Effector CD4-positive, alpha-beta T cell (primary cell): ENCODE results near the gene EMILIN2.
"Not testable (repeated sequence)": the region's sequence is repeated elsewhere in the genome, so short reads cannot be mapped to it uniquely, and the experiment has no call there.

Experiments
- DNase-seq: peaks from one replicate; pipeline ENCODE4 v3.0.0-alpha.2; 2020

The EMILIN2 gene

DNA sequence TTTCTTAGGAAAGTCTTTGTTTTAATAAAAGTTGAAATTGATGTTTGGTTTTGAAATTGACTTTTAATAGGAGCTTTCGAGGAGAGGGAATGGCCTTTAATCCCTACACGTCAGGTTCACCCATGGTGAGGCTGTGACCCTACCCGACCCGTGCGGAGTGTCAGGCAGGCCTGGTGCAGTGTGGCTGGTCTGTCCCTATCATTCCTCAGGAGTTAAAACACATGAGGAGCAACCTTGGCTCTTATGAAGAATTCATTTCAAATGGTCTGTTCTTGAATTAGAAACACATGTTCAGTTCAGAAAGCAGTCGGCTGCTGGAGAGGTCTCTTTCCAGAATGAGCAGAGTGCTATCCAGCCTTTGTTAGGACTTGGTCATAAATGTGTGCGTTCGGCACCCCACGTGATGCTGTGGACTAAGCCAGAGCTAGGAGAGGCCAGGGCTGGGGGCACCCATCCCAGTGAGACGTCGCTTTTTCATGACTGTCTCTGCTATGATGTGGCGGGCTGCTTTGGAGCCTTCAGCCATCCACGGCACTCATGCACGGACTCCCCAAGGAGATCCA lies 54.7 kb downstream of the EMILIN2 start:
- no peak for DNase-seq

DNA sequence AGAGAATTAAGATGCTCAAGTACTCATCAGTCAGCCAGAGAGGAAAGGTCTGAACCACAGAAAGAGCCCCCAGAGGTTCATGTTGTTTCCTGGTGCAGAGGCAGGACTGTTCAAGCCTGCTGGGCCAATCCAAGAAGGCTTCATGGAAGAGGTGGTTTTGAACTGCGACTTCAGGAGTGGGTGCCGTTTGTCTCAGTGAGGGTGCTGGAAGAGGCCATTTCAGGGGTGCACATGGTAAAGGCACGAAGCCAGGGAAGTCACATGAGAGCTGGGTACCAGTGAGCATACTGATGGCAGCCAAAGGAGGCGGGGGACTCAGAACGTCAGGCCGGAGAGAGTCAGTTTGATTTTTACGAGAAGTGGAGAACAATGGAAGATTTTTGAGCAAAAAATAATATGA lies 55.5 kb downstream of the EMILIN2 start:
- no peak for DNase-seq

DNA sequence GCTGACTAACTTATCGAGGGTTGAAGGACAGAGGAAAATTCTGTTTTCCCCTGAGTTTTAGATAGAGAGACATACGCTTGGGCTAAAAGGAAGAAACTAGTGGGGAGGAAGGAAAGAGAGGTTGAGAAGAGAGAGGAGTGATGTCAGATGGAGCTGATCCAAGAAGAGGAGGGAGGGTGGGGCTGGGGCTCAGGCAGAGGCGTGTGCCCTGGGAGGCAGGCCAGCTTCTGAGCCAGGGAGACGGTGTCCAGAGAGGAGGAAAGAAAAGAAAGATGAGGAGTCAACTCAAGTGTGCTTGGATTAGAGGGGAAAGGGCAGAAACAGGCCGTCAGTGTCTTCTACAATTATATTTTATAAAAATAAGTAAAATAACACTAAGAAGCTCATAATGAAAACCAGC lies 56.2 kb downstream of the EMILIN2 start:
- DNase-seq = no peak

DNA sequence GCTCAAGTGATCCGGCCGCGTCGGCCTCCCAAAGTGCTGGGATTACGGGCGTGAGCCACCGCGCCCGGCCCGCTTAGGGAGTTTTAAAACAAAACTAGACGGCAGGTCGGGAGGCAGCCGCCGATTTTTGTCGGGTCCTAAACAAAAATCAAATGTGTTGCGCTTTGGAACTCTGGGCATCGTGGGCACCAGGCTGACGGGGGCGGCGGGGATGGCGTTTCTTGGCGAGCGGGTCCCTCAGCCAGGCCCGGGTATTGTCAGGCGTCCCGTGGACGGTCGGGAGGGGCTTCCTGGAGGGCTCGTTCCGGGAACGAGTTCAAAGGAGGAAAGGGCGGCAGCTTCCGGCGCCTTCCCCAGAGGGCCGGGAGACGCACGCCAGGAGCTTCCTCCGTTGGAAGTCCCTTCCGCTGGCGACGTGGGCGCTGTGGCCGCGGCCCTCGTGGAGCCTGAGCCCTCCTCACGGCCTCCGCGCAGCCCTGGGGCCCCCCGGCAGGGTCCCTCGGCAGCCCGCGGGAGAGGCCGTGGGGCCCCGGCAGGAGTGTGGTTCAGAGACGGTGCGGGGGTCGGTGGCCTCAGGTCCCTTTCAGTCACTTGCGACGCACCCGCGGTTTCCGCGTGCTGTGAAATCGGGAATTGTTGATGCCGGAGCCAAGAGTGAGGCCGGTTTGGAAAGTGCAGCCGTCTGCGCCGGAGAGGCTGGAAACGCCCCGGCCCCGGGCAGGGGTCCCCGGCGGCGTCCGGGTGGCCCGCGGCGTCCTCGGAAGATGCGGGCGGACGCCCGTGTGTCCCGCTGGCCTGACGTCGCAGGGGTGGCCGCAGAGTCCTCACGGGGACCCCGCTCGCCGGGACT lies 59.3 kb downstream of the EMILIN2 start:
- no peak for DNase-seq

DNA sequence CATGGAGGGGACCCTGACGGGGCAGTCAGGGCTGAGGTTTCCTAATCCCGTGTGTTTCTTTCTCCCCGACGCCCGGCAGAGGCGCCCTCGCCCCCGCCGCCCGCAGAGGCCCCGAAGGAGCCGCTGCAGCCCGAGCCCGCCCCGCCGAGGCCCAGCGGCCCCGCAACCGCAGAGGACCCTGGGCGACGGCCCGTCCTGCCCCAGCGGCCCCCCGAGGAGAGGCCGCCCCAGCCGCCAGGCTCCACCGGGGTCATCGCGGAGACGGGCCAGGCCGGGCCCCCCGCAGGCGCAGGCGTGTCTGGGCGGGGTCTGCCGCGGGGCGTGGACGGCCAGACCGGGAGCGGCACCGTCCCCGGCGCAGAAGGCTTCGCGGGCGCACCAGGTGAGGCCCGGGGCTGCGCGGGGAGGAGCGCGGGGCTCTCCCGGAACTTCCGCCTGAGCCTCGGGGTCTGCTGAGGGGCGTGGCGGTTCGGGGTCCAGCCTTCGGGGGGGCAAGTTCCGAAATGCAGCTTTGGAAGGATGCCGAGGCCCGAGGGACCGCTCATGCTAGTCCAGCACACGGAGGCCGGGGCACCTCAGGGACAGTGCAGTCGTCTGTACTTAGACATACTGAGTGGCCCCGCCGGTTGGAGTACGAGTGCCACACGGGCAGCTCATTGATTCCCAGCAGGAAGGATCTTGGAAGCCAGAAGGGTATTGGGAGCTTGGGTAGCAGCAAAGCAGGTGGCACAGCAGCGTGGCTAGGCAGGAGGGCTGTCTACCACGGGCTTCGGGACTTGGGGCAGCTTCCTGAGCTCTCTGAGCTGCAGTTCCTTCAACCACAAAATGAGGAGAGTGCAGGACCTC lies 60.1 kb downstream of the EMILIN2 start:
- peak; percentile 37 for DNase-seq

DNA sequence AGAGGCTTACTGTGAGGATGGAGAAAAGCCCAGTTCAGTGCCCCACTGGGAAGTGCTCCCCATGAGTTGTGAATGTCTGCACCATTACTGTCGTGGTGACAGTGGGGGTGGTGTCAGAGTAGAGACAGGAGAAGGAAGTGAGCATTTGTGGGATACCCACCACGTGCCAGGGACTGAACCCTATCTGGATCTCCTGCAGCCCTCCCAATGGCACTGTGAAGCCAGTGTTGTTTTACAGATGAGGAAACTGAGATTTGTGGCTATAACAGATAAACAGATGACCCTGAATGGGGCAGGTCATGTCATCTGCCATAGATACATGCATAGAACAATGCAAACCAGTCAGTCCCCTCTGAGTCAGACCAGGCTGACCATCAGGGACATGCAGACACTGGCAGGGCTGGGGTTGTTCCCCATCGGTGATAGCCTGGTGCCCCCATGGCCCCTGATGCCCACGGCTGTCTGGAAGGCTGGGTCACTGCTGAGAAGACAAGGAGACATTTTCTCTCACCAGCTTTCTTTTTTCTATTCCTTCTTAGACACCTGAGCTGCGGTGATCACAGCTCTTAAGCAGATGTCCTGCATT lies 60.8 kb downstream of the EMILIN2 start:
- no peak for DNase-seq

DNA sequence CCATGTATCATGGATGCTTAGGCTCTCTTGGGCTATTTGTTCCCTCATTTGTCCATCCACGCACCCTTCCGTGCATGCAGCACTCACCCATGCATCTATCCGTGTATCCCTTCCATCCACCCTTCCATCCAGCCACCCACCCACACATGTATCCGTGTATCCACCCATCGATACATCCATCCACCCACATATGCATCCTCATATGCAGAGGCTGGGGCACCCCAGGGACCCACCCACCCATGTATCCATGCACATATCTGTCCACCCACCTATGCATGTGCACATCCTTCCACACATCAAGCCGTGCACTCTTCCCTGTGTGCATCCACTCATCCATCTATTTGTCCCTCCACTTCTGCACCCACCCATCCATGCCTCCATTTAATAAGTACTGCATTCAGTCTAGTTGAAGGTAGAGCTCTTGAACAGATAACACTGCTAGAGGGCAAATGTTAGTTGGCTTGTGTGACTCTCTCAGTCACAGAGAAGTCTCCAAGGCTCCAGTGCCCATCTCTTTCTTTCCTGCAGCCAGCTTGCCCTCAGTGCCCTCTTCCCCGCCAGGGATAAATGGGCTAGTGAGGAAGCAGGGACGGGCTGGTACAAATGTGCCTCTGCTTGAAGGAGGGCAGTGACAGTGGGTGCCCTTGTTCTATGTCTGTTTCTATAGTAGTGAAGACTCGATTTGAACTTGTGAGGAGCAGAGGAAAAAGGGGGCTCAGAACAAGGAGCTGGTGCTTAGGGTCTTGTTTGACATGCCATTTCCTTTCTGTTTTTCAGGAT lies 61.5 kb downstream of the EMILIN2 start:
- no peak for DNase-seq

DNA sequence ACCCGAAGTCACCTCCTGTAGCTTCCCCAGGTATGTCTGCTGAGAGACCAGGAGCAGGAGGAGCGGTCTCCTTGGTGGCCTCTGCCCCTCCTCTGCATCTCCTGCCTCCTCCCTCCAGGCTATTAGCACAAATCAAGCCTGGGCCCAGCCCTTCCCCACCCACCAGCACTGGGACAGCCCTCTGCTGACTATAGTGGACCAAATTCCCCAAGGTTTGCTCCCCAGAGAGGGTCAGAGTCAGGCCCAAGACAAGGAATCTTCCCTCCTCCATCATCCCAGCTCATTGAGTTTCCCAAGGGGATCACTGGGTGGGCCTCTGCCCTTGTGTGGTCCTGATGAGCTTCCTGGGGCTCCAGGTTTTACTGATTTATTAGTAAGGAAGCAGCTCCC lies 62.1 kb downstream of the EMILIN2 start:
- DNase-seq = no peak

DNA sequence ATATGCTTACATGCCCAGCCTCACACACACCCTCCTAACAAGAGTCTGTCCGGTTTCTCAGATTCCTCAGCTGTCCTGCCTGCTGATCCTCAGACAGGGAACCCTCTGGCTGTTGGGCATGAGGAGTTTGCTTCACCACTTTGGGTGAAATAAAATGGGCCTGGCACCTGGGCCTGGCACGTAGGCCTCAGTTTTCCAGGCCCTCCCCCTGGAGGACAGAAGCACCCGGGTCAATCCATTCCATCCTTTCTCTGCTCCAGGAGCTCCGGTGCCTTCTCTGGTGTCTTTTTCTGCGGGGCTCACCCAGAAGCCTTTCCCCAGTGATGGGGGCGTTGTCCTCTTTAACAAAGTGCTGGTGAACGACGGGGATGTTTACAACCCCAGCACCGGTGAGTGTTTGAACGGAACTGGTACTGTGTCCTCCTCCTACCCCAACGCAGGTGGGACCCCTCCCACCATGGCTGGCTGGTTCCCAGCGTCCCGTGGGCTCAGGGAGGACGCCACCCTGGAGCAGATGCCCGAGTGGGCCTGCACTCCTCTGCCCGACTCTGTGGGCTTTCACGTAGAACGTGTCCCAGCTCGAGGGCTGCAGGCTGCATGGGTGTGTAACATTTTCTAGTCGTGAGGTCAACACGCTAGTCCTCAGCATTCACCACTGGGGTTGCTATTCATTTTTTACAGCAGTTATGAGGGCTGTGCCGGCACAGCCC lies 62.8 kb downstream of the EMILIN2 start:
- DNase-seq = no peak

DNA sequence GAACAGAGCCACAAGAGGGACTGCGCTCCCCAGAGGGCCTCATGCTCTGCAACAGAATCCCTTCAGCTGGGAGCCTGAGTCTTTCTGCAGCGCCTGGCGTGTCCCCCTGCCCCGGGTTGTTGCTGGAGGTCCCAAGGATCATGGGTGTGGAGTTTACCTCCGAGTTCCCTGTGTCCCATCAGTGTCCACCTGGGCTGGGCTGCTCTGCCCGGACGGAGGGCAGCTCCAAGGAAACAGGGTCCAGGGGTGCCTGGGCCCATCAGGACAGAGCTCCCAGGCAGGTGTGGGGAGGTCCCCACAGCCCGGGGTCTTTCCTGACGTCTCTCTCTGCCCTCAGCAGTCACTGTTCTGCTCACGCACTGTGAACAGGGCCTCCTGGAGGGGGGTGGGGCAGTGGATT lies 63.5 kb downstream of the EMILIN2 start:
- no peak for DNase-seq

DNA sequence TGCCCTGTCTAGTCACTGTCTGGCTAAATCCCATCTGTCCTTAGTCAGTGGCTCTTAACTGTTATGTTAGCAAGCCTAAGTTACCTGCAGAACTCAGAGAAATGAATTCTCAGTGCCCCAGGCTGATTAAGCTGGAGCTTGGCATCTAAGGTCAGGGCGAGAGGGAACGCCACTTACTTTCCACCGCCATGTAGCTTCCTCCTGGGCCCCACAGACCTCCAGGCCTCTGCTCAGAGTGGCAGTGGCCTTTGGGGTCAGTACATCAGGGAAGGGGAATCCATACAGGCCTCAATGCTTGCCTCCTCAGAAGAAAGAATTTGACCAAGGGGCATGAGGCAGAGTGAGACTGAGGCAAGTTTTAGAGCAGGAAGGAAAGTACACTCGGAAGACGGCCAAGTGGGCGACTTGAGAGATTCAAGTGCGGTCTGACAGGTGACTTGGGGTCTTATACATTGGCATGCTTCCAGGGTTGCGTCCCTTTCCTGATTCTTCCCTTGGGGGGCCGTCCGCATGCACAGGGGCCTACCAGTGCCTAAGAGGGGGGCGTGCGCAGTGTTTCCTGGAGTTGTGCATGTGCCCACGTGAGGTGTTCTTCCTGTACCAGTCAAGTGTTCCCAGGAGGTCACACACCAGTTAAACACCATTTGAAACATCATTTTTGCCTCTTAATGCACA lies 64.1 kb downstream of the EMILIN2 start:
- no peak for DNase-seq

DNA sequence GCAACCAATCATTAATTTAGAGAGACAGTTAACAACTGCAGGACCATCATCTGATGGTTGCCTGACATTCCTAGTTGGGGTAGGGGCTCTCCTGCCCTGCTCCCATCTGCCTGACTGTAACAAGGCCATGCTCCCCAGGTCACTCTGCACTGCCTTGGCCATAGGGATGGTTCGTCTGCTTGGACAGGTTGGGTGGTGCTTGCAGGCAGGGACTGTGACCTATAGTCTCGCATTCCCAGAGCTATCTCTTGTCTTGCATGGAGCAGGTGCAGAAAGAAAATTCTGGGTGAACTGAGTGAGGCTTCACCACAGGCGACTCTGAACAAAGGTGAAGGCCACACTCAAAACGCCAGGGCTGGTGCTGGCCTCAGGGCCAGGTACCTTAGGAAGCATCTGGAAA lies 64.7 kb downstream of the EMILIN2 start:
- no peak for DNase-seq

DNA sequence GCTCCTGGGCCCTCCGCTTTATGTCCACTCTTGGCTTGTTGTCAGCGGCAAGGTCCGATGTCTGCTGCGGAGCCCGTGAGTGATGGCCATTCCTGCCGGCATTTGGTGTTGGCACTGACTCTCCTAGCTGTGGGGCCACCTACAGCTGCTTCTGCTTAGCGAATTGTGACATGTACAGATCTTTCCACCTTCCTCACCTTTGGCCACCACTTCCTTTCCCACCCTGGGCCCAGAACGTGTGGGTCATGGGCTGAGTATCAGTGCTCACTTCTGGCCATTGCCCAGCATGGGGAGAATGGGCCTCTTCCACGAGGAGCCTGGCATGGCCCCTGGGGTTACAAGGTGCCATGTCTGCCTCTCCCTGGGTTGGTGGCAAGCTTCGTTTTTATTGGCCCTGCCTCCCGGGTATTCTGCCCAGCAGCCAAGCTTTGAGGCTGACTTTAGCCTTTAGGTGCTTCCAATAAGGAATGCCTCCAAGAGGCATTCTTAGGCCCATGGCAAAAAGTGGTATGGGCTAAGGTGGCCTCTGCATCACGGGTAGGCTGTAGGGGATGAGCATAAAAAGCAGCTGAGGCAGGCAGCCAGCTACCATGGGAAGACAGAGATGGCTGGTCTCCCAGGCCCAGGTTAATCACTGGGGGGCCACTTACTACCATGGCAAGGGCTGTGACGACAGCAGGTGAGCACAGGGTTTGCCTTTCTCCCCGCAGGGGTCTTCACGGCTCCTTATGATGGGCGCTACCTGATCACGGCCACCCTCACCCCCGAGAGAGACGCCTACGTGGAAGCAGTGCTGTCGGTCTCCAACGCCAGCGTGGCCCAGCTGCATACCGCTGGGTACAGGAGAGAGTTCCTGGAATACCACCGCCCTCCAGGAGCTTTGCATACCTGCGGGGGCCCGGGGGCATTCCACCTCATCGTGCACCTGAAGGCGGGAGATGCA lies 65.8 kb downstream of the EMILIN2 start:
- DNase-seq = no peak

DNA sequence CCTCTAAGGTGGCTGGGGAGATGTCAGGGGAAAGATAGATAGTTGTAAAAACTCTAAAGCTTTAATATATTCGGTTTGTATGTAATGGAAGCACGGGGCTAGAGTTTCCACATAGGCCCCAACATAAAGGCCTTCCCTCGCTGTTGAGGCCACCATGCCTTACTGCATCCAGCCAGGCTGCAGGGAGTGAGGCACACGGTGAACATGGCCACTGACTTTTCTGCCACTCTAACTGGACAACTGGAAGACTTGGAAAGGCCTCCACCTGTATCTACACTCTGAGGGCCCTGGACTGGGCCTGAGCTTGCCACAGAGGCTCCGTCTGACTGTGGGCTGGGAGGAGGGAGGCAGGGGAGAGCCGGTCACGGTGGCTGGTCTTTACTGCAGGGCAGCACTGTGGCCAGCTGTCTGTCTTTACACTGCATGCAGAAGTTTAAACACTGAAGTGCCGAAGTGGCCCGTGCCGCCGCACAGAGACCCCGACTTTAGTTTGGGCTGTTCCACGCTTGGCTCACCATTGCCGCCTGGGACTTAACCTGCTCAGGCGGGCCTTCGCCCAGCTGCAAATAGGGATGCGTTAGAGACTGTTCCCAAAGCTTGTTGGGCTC lies 66.7 kb downstream of the EMILIN2 start:
- no peak for DNase-seq

DNA sequence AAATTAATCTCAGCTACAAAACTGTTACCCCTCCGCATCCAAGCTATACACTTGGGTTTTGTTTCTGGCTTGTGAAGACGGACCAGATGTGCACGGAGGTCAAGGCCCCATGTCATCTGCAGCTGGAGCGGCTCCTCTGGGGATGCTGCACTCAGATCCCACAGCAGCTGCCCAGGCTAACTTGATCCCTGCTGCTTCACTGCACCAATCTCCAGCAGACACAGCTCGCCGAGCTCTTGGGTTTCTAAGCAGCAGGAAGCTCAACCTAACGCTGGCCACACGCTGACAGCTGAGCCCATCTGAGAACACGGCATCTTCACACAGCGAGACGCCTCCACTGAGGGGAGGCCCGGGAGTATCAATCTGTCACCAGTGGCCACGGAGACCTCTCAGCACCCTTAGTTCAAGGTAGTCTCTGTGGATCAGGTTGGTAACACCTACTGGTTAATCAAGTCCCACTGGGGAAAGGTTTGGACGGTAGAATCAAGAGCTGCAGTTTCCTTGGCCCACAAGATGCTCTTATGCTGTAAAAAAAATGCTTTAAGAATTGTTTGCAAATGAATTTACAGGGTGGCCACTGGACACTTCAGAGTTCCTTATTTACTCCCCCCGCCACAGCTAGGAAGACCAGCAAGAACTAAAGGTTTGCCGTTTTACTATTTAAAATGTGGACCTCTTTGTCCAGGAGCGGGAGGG lies 67.5 kb downstream of the EMILIN2 start:
- no peak for DNase-seq

DNA sequence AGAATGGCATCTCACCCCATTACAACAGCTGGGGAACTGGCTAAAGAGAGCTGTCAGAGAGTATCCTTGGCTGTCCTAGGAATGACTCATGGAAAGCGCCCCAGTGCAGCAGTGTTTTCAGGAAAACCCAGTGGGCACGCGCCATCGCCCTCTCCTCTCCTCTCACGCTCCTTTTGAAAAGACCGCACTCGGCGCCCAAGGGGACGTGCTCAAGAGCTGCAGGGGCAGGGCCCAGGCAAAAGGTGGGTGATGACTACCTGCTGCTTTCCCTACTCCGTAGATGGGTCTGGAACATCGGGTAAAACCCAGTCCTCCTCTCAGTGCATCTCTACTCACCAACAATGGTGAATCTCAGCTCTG lies 68.1 kb downstream of the EMILIN2 start:
- DNase-seq = no peak

DNA sequence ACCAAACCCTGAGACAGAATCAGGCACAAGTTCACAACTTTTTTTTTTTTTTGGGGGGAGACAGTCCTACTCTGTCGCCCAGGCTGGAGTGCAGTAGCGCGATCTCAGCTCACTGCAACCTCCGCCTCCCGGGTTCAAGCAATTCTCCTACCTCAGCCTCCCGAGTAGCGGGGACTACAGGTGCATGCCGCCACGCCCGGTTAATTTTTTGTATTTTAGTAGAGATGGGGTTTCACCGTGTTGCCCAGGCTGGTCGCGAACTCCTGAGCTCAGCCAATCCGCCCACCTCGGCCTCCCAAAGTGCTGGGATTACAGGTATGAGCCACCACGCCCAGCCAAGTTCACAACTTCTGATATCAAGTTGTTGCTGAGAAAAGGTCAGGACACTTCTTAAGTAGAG lies 68.7 kb downstream of the EMILIN2 start:
- not testable (repeated sequence) for DNase-seq

DNA sequence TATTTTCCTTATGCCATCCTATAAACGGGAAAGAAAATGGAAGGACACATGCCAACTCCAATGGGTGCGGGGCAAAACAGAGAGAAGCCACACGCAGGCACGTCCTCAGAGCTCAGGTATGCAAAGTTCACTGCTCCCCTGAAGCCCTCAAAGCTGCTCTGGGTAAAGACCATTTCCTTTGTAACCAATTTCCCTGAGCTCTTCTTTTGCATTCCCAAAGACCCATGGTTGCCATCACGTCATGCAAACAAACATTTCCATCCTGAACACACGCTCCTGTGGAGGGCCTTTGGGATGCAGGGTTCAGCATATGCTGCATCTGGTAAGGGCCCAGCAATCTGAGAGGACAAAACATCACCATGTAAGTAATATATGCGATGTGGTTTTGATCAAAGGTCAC lies 69.4 kb downstream of the EMILIN2 start:
- no peak for DNase-seq
